22Rv1 (cell line): ENCODE results near the gene CUL5.

Experiments
- H3K27ac ChIP-seq: fragments of 450-650 bp; 2 replicates; pipeline ENCODE4 v1.5.1; 2017
- ZFX ChIP-seq: fragments of 450-650 bp; IDR thresholded peaks from 2 replicates; pipeline ENCODE4 v1.6.1; 2017; ENCODE audit warnings: antibody characterized with exemption, borderline replicate concordance
- TF ChIP-seq, protein P1 (sequence below): fragments of 450-650 bp; IDR thresholded peaks from 2 replicates; pipeline ENCODE4 v1.5.1; 2017; ENCODE audit warnings: mild to moderate bottlenecking

The CUL5 gene

DNA sequence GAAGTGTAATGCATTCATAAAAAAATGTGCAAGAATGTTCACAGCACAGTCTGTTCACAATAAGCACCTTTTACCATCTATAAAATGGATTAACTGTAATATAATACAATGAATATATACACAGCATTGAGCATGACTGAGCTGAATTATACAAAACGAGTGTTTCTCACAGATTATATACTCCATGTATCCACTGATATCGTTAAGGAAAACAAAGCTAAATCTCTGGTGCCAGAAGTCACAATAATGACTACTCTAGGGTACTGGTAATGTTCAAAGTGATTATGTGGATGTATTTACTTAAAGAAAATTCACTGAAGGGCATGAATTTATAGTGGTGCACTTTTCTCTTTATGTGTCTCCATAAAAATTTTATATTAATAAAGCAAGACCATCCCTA lies 145.9 kb downstream of the CUL5 start:
- no peak overlapping the region for H3K27ac ChIP-seq
- TF ChIP-seq ZFX: no peak
- TF ChIP-seq, protein P1, sequence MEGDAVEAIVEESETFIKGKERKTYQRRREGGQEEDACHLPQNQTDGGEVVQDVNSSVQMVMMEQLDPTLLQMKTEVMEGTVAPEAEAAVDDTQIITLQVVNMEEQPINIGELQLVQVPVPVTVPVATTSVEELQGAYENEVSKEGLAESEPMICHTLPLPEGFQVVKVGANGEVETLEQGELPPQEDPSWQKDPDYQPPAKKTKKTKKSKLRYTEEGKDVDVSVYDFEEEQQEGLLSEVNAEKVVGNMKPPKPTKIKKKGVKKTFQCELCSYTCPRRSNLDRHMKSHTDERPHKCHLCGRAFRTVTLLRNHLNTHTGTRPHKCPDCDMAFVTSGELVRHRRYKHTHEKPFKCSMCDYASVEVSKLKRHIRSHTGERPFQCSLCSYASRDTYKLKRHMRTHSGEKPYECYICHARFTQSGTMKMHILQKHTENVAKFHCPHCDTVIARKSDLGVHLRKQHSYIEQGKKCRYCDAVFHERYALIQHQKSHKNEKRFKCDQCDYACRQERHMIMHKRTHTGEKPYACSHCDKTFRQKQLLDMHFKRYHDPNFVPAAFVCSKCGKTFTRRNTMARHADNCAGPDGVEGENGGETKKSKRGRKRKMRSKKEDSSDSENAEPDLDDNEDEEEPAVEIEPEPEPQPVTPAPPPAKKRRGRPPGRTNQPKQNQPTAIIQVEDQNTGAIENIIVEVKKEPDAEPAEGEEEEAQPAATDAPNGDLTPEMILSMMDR: no peak
